DOHH2 (cell line): ENCODE results near the gene ZNF668.

Source experiments
- H3F3A ChIP-seq: fragments of 200-600 bp; sonication (generic), shearing (Covaris generic); 2 replicates; pipeline ENCODE4 v1.6.0; 2016; ENCODE audit warnings: antibody characterized with exemption, mild to moderate bottlenecking; ENCODE audit not compliant: control insufficient read depth, insufficient read depth
- H3K27ac ChIP-seq: fragments of 200-600 bp; sonication (generic); 2 replicates; pipeline ENCODE4 v1.5.1; 2014; ENCODE audit warnings: low read depth, mild to moderate bottlenecking, low read length, moderate library complexity
- H3K27me3 ChIP-seq: fragments of 200-600 bp; sonication (generic); 2 replicates; pipeline ENCODE4 v1.6.1; 2014; ENCODE audit warnings: mild to moderate bottlenecking, low read length, mixed read lengths; ENCODE audit not compliant: control insufficient read depth
- H3K36me3 ChIP-seq: fragments of 200-600 bp; sonication (generic); 2 replicates; pipeline ENCODE4 v1.6.1; 2014; ENCODE audit warnings: mild to moderate bottlenecking, low read length, moderate library complexity, mixed read lengths; ENCODE audit not compliant: control insufficient read depth
- H3K4me1 ChIP-seq: fragments of 200-600 bp; sonication (generic); 2 replicates; pipeline ENCODE4 v1.6.1; 2014; ENCODE audit warnings: mild to moderate bottlenecking, low read length, mixed read lengths; ENCODE audit not compliant: control insufficient read depth
- H3K4me2 ChIP-seq: fragments of 200-600 bp; sonication (generic); 2 replicates; pipeline ENCODE4 v1.6.0; 2014; ENCODE audit warnings: mild to moderate bottlenecking, low read length, moderate library complexity
- H3K4me3 ChIP-seq: fragments of 200-600 bp; sonication (generic); 2 replicates; pipeline ENCODE4 v1.5.1; 2014; ENCODE audit warnings: mild to moderate bottlenecking, low read length, mixed read lengths
- H3K79me2 ChIP-seq: fragments of 200-600 bp; sonication (generic); 2 replicates; pipeline ENCODE4 v1.6.1; 2014; ENCODE audit warnings: mild to moderate bottlenecking, low read length, mixed read lengths; ENCODE audit not compliant: control insufficient read depth
- H3K9me2 ChIP-seq: fragments of 200-600 bp; sonication (generic); replicated peaks from 2 replicates; pipeline ENCODE4 v1.6.1; 2014; ENCODE audit warnings: mild to moderate bottlenecking, low read length, mixed read lengths; ENCODE audit not compliant: control insufficient read depth
- H3K9me3 ChIP-seq: fragments of 200-600 bp; sonication (generic); 2 replicates; pipeline ENCODE4 v1.6.1; 2014; ENCODE audit warnings: antibody characterized with exemption, low read length, mixed read lengths; ENCODE audit not compliant: control insufficient read depth, insufficient read depth
- H4K20me1 ChIP-seq: fragments of 200-600 bp; sonication (generic); 2 replicates; pipeline ENCODE4 v1.6.0; 2014; ENCODE audit warnings: low read depth, mild to moderate bottlenecking, antibody characterized with exemption, low read length, moderate library complexity; ENCODE audit not compliant: control insufficient read depth, insufficient read depth
- EZH2phosphoT487 ChIP-seq: fragments of 200-600 bp; sonication (generic); IDR thresholded peaks from 2 replicates; pipeline ENCODE4 v1.6.1; 2017; ENCODE audit warnings: borderline replicate concordance, mild to moderate bottlenecking, antibody characterized with exemption, low read length, moderate library complexity, mixed read lengths
- TF ChIP-seq, protein P1 (sequence below): fragments of 200-600 bp; sonication (generic); IDR thresholded peaks from one replicate; pipeline ENCODE4 v1.5.1; 2014; ENCODE audit warnings: antibody characterized with exemption, mild to moderate bottlenecking, low read depth, low read length; ENCODE audit not compliant: poor library complexity, severe bottlenecking

The ZNF668 gene

DNA sequence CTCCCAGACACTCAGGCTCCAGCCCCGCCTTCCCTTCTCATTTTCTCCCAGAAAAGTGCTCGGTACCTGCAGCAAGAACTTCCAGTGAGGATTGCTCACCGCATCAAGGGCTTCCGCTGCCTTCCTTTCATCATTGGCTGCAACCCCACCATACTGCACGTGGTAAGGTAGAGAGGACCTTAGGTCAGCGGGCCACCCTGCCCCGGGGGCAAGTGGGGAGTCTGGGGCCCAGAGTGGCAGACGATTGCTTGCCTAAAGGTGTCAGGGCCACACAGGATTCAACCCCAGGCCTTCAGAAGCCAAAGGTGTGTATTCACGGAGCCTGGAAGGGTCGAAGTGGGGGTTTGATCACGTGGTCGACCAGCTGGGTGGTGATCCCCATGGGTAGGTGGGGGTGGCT is 35.6 kb upstream of the ZNF668 start:
- peaks cover 9% of the 10 kb centered on the region for H3F3A ChIP-seq
- H3K4me2 ChIP-seq: peak overlapping the region; percentile 99; the same call in 1 of the 2 replicates

DNA sequence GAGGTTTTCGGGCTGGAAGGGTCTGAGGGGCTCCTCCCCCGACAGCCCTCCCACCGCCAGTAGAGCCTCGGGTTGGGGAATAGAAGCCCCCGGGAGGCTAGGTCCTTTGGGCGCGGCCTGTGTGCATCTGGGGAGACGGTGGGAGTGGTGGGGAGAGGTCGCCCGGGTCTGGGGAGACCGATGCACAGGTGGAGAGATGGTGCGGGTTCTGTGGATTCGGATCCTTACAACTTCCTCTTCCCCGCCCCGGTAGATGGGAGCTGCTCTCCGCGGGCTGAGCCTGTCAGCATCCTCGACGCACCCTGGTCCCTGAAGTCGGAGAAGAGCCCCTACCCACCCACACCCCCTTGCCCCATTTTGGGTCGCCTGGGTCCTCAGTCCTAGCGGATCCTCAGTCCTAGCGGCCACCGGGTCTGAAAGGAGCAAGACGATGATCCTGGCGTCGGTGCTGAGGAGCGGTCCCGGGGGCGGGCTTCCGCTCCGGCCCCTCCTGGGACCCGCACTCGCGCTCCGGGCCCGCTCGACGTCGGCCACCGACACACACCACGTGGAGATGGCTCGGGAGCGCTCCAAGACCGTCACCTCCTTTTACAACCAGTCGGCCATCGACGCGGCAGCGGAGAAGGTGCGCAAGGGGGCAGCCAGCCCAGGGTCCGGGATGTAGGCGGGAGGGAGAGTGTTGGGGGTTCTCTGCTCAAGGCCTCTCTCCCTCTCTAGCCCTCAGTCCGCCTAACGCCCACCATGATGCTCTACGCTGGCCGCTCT is 34.9 kb upstream of the ZNF668 start:
- Histone ChIP-seq H4K20me1 (no peaks in the 10 kb centered on the region), H3K9me2 (no peaks in the 10 kb centered on the region), H3K27me3 (no peaks in the 10 kb centered on the region), H3K36me3 (peaks cover 48% of the 10 kb centered on the region), H3K79me2 (peaks cover 20% of the 10 kb centered on the region), H3K4me3 (peak overlapping the region; percentile 92), H3K9me3 (no peaks in the 10 kb centered on the region), H3K27ac (peak overlapping the region; percentile 36; the same call in 1 of the 2 replicates), H3F3A (peaks cover 9% of the 10 kb centered on the region), H3K4me2 (peak overlapping the region; percentile 99), H3K4me1 (peaks cover 25% of the 10 kb centered on the region)
- TF ChIP-seq EZH2phosphoT487: no peak
- TF ChIP-seq, protein P1, sequence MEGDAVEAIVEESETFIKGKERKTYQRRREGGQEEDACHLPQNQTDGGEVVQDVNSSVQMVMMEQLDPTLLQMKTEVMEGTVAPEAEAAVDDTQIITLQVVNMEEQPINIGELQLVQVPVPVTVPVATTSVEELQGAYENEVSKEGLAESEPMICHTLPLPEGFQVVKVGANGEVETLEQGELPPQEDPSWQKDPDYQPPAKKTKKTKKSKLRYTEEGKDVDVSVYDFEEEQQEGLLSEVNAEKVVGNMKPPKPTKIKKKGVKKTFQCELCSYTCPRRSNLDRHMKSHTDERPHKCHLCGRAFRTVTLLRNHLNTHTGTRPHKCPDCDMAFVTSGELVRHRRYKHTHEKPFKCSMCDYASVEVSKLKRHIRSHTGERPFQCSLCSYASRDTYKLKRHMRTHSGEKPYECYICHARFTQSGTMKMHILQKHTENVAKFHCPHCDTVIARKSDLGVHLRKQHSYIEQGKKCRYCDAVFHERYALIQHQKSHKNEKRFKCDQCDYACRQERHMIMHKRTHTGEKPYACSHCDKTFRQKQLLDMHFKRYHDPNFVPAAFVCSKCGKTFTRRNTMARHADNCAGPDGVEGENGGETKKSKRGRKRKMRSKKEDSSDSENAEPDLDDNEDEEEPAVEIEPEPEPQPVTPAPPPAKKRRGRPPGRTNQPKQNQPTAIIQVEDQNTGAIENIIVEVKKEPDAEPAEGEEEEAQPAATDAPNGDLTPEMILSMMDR: no peak

More for the DNA sequence above, 35.6 kb upstream of the ZNF668 start:
- TF ChIP-seq EZH2phosphoT487: no peak
- TF ChIP-seq, protein P1: no peak
- Histone ChIP-seq H3K9me3 (no peaks in the 10 kb centered on the region), H3K79me2 (peaks cover 20% of the 10 kb centered on the region), H3K36me3 (peaks cover 48% of the 10 kb centered on the region), H4K20me1 (no peaks in the 10 kb centered on the region), H3K9me2 (no peaks in the 10 kb centered on the region), H3K4me3 (peak overlapping the region; percentile 92; the same call in 1 of the 2 replicates), H3K4me1 (peaks cover 25% of the 10 kb centered on the region), H3K27me3 (no peaks in the 10 kb centered on the region), H3K27ac (no peak overlapping the region)

DNA sequence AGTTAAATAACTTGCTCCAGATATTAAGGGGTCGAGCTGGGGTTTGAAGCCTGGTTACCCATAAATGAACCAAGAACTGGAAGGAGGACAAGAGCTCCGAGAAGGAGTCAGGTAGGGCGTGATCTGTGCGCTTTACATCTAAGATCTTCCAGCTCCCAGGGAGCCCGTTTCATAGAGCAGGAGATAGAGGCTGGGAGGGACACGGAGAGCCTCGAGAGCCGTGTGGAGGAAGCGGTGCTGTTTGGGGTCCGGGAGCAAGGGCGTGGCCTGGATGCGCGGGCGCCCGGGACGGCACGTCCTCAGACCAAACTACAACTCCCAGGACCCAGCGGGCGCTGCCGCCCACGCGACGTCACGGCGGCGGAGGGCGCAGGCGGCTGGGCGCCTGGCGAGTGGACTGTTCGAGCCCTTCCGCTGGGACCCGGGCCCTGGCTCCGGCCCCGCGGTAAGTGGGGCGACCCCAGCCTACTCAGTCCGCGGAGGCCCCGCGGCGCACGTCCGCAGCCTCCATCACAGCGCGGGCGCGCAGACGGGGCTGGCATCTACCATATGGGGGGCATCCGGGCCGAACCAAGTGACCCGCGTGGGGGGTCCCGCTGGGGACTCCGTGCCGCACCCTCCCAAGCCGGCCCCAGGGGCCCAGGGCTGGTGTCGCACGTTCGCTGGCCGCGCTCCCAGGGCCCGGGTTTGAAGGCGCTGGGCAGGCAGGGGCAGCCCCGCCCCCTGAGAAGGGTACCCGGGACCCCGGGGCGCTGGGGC is 34.2 kb upstream of the ZNF668 start, which contains the start of gene BCKDK:
Gene BCKDK, plus strand, starts transcription at position 352 of the 759 bp plus-strand sequence. CDS start 838 bp downstream, outside the sequence.
- peak within 1 kb of the TSS; percentile 99 for H3K4me2 ChIP-seq
- peaks cover 41% of the 10 kb centered on the region for H3K36me3 ChIP-seq
- H3K9me2 ChIP-seq: no peaks in the 10 kb centered on the region
- TF ChIP-seq, protein P1: no peak
- TF ChIP-seq EZH2phosphoT487: no peak
- peak within 1 kb of the TSS; percentile 36 for H3K27ac ChIP-seq
- peaks cover 2% of the 10 kb centered on the region; the same call in 1 of the 2 replicates for H3F3A ChIP-seq
- H3K79me2 ChIP-seq: peaks cover 20% of the 10 kb centered on the region
- H3K4me3 ChIP-seq: peak within 1 kb of the TSS; percentile 92
- H3K27me3 ChIP-seq: no peaks in the 10 kb centered on the region
- H3K4me1 ChIP-seq: peaks cover 23% of the 10 kb centered on the region
- no peaks in the 10 kb centered on the region for H3K9me3 ChIP-seq
- H4K20me1 ChIP-seq: no peaks in the 10 kb centered on the region
